Esophagus muscularis mucosa (tissue), 4 donors: ENCODE results near the gene FANCC. TPM values are rescaled to one million over a fixed set of nuclear protein-coding genes. Genes with fewer than 3 reads are reported as not detected.

Source experiments
- DNase-seq: peaks from one replicate; pipeline ENCODE4 v3.0.0-alpha.2; 2017; ENCODE audit errors: extremely low spot score
- H3K27ac ChIP-seq, 4 donors: fragments of 200-600 bp; sonication (generic); replicated peaks in 1 of 4; 1 replicate in 3 of 4; 2 replicates in 1 of 4; pipeline ENCODE4 v1.5.1; 2016 to 2019; ENCODE audit warnings: mild to moderate bottlenecking in 1 of 4
- H3K27me3 ChIP-seq, 4 donors: fragments of 200-600 bp; sonication (generic); one replicate each; pipeline versions ENCODE4 v1.5.1 to v1.6.0; 2016 to 2019
- H3K36me3 ChIP-seq, 4 donors: fragments of 200-600 bp; sonication (generic); one replicate each; pipeline ENCODE4 v1.5.1; 2016 to 2019
- H3K4me1 ChIP-seq, 4 donors: fragments of 200-600 bp; sonication (generic); one replicate each; pipeline ENCODE4 v1.5.1; 2016 to 2019
- H3K4me3 ChIP-seq, 4 donors: fragments of 200-600 bp; sonication (generic); 1 replicate in 2 of 4; 2 replicates in 2 of 4; pipeline ENCODE4 v1.5.1; 2016 to 2019; ENCODE audit warnings: mild to moderate bottlenecking in 4 of 4, moderate library complexity in 1 of 4
- H3K9me3 ChIP-seq, 4 donors: fragments of 200-600 bp; sonication (generic); 1 replicate in 3 of 4; 2 replicates in 1 of 4; pipeline ENCODE4 v1.5.1; 2016 to 2019
- CTCF ChIP-seq, 3 experiments: fragments of 200-600 bp in 2 of 3; fragments of 450-650 bp in 1 of 3; sonication (generic) in 2 of 3; IDR thresholded peaks; one replicate each; pipeline ENCODE4 v1.5.1; 2017 to 2019; ENCODE audit warnings: antibody characterized with exemption in 3 of 3, mild to moderate bottlenecking in 2 of 3, moderate library complexity in 1 of 3
- EP300 ChIP-seq: sonication (generic); formaldehyde crosslinking; IDR thresholded peaks from one replicate; pipeline ENCODE4 v1.6.1; 2017; ENCODE audit warnings: antibody characterized with exemption
- POLR2A ChIP-seq: fragments of 450-650 bp; IDR thresholded peaks from one replicate; pipeline ENCODE4 v1.6.1; 2017; ENCODE audit warnings: antibody characterized with exemption, moderate library complexity, mild to moderate bottlenecking, low read depth
- POLR2AphosphoS5 ChIP-seq, 2 donors: sonication (generic); formaldehyde crosslinking; IDR thresholded peaks; one replicate each; pipeline ENCODE4 v1.6.1; 2017; ENCODE audit warnings: antibody characterized with exemption in 2 of 2
- WGBS: methylation state at CpG from one replicate; pipeline ENCODE4 v1.1.5; 2018; 5-methylcytosine and 5-hydroxymethylcytosine counted together
- intact Hi-C: fragments of 100-400 bp; cut with DNase I; formaldehyde crosslinking; loops from one replicate; pipeline ENCODE4 v1.15.1; 2023
- total RNA-seq, 4 donors: library from RNA; depleted of rRNA; stranded (reverse); fragments of >200 nt; gene quantifications; one replicate each; pipeline versions ENCODE4 v1.1.0 to v1.2.1, GENCODE V29; 2016

Gene FANCC
- total RNA-seq, 4 donors from 2014 or later: 5.3 to 9.5 (median 6.8) TPM

- H3K4me3 ChIP-seq: no peak overlapping the region
- WGBS: 66% methylated on average over 9 of the region's 9 CpGs
- peak in 1 of 2 donors; percentile 16 for TF ChIP-seq POLR2AphosphoS5 (IDR thresholded peaks at IDR 0.05)
- TF ChIP-seq CTCF (IDR thresholded peaks at IDR 0.05): peak; percentile 8 to 22 (median 14)
- no peak for TF ChIP-seq POLR2A
- peaks cover 92 to 100% (median 99%) of the 10 kb centered on the region in 4 donors for H3K4me1 ChIP-seq
- intact Hi-C loops: loop anchor here (10.0 kb wide), 1 partner anchor 303 kb away; no protein-coding TSS in a partner anchor
- peaks cover 20 to 68% (median 42%) of the 10 kb centered on the region in 4 donors for H3K36me3 ChIP-seq
- H3K27ac ChIP-seq: peak overlapping the region; percentile 86 to 95 (median 86)
- DNase-seq: no peak
- H3K27me3 ChIP-seq: no peaks in the 10 kb centered on the region
- no peaks in the 10 kb centered on the region for H3K9me3 ChIP-seq
These were observed 229.8 kb downstream of the FANCC start for GRCh38 chr9:95087659-95088242.

GRCh38 chr9:95086564-95086955 is 230.9 kb downstream of the FANCC start:
- intact Hi-C loops: loop anchor here (10.0 kb wide), 1 partner anchor 302 kb away; no protein-coding TSS in a partner anchor
- Histone ChIP-seq H3K9me3 (no peaks in the 10 kb centered on the region), H3K4me3 (peak overlapping the region in 1 of 4 donors; percentile 1), H3K27me3 (no peaks in the 10 kb centered on the region), H3K27ac (peak overlapping the region; percentile 86 to 95 (median 86)), H3K36me3 (peaks cover 32 to 80% (median 54%) of the 10 kb centered on the region in 4 donors), H3K4me1 (peaks cover 92 to 100% (median 99%) of the 10 kb centered on the region in 4 donors)
- TF ChIP-seq POLR2AphosphoS5 (IDR thresholded peaks at IDR 0.05) (peak in 1 of 2 donors; percentile 14), EP300 (no peak)
- no peak for DNase-seq
- WGBS: 68% methylated on average over 8 of the region's 8 CpGs

GRCh38 chr9:95085861-95086563 is 231.5 kb downstream of the FANCC start:
- DNase-seq: no peak
- Histone ChIP-seq H3K4me3 (peak overlapping the region in 1 of 4 donors; percentile 1), H3K36me3 (peaks cover 38 to 86% (median 60%) of the 10 kb centered on the region in 4 donors), H3K9me3 (no peaks in the 10 kb centered on the region), H3K27me3 (no peaks in the 10 kb centered on the region), H3K4me1 (peaks cover 92 to 100% (median 99%) of the 10 kb centered on the region in 4 donors), H3K27ac (peak overlapping the region; percentile 86 to 95 (median 86))
- TF ChIP-seq POLR2AphosphoS5 (IDR thresholded peaks at IDR 0.05) (peak in 1 of 2 donors; percentile 12), EP300 (no peak), POLR2A (no peak), CTCF (IDR thresholded peaks at IDR 0.05) (no peak)
- intact Hi-C loops: loop anchor here (10.0 kb wide), 1 partner anchor 301 kb away; no protein-coding TSS in a partner anchor
- WGBS: 76% methylated on average over 14 of the region's 40 CpGs

DNA sequence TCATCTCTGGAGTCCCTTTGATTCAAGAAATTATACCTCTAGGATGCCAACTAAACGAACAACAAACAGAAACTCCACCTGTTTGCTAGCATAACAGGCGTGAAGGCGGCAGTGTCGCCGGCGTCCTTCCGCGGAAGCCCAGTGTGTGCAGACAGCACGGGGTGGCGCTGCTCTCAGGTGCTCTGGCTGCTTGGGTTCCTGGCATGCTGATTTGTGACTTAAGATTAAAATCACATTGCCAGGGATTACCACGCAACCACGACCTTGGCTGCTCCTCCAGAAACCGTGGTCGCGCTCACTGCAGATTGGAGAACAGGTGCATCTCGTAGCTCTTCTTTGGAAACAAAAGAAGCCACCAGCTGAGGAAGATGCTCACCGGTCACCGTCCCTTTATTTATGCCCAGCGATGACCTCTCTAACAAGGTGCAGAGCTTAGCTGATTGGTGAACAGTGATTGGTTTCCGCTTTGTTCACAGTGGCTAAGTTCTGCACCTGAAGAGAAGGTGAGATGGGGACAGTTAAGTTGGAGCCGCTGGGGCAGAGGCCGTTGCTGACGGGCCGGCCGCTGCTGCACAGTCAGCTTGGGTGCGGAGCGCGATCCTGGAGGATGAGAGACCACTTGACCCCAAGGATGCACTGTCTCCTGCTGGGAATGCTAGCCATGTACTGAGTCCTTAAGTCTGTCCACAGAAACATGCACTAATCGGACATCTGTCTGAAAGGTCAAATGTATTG is 232.3 kb downstream of the FANCC start:
- 90% methylated on average over 29 of the region's 29 CpGs for WGBS
- Histone ChIP-seq H3K27ac (peak overlapping the region; percentile 86 to 95 (median 86)), H3K9me3 (no peaks in the 10 kb centered on the region), H3K36me3 (peaks cover 39 to 94% (median 67%) of the 10 kb centered on the region in 4 donors), H3K4me1 (peaks cover 91 to 100% (median 99%) of the 10 kb centered on the region in 4 donors), H3K27me3 (no peaks in the 10 kb centered on the region), H3K4me3 (no peak overlapping the region)
- no peak for DNase-seq
- intact Hi-C loops: loop anchor here (10.0 kb wide), 1 partner anchor 300 kb away; no protein-coding TSS in a partner anchor
- TF ChIP-seq CTCF (IDR thresholded peaks at IDR 0.05): no peak
- no peak for TF ChIP-seq POLR2A
- TF ChIP-seq EP300: no peak
- TF ChIP-seq POLR2AphosphoS5 (IDR thresholded peaks at IDR 0.05): no peak
